Small intestine (tissue), 7 donors: ENCODE results near the gene HOATZ. TPM values are rescaled to one million over a fixed set of nuclear protein-coding genes. Genes with fewer than 3 reads are reported as not detected.

Experiments
- DNase-seq, 2 donors: peaks; one replicate each; pipeline versions ENCODE4 v3.0.0 to v3.0.0-alpha.2; 2013
- FAIRE-seq: peaks from 2 replicates; lab custom pipeline; 2012; peaks lifted over from hg19 to GRCh38; lab: Jason Lieb, UNC
- H3K27ac ChIP-seq, 3 donors: one replicate each; pipeline ENCODE4 v1.5.1; 2013; ENCODE audit warnings: low read length in 2 of 3, mild to moderate bottlenecking in 2 of 3, control low read depth in 1 of 3, inconsistent platforms in 1 of 3, low read depth in 1 of 3, moderate library complexity in 1 of 3
- H3K27me3 ChIP-seq, 3 donors: one replicate each; pipeline ENCODE4 v1.6.1; 2013; ENCODE audit warnings: low read length in 3 of 3, inconsistent platforms in 1 of 3; ENCODE audit not compliant: control insufficient read depth in 3 of 3, insufficient read depth in 3 of 3
- H3K36me3 ChIP-seq, 3 donors: one replicate each; pipeline ENCODE4 v1.6.1; 2013; ENCODE audit warnings: low read length in 3 of 3, inconsistent platforms in 1 of 3, low read depth in 1 of 3, mild to moderate bottlenecking in 1 of 3, moderate library complexity in 1 of 3; ENCODE audit not compliant: control insufficient read depth in 3 of 3, insufficient read depth in 2 of 3
- H3K4me1 ChIP-seq, 3 donors: one replicate each; pipeline ENCODE4 v1.6.1; 2013; ENCODE audit warnings: low read length in 2 of 3, inconsistent platforms in 1 of 3, low read depth in 1 of 3, mild to moderate bottlenecking in 1 of 3, moderate library complexity in 1 of 3; ENCODE audit not compliant: control insufficient read depth in 3 of 3, insufficient read depth in 2 of 3
- H3K4me3 ChIP-seq, 3 donors: one replicate each; pipeline ENCODE4 v1.5.1; 2013; ENCODE audit warnings: low read length in 3 of 3, control low read depth in 1 of 3, inconsistent platforms in 1 of 3, low read depth in 1 of 3, mild to moderate bottlenecking in 1 of 3, moderate library complexity in 1 of 3
- H3K9me3 ChIP-seq, 2 donors: one replicate each; pipeline ENCODE4 v1.6.1; 2013; ENCODE audit warnings: low read depth in 1 of 2, low read length in 1 of 2; ENCODE audit not compliant: control insufficient read depth in 2 of 2, insufficient read depth in 1 of 2
- WGBS, 3 donors: extraction: QIAGEN DNeasy Blood & Tissue Kit; methylation state at CpG; one replicate each; pipeline ENCODE4 v1.1.7; 2013; 5-methylcytosine and 5-hydroxymethylcytosine counted together
- polyA plus RNA-seq, 4 donors: library from polyadenylated mRNA; stranded (reverse) in 3 of 4; unstranded in 1 of 4; fragments of 200-250 nt in 3 of 4; fragments of 120-200 nt in 1 of 4; gene quantifications; one replicate each; pipeline versions ENCODE4 v1.2.1 to v1.2.3, GENCODE V29; 2013
- donor health status: healthy with polysubstance abuse.
- donor health status: control.
- donor health status: control.
- donor health status: Bipolar disorder and iron deficiency.
- donor health status: healthy.

The HOATZ gene
- polyA plus RNA-seq, 4 donors = 0.03 TPM; not detected in 3

DNA sequence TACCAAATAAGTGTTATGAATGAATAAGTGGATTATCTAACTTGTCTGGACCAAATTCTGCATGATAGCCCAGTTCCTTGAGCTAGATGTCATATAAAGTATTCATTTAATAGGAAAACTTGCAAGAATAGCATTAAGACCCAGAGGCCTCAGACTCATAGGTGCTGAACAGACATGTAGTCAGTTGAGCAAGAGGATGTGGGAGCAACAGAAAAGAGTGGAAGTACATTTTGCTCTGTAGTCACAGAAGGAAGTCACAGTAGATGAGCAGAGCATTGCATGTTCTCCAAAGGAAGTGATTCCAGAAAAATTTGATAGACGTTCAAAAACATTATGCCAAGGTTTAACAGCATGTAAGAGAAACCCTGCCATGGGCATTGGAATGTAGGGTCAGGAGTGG lies 9.5 kb downstream of the HOATZ start:
- H3K27me3 ChIP-seq = peaks cover 0 to 5% (median 0%) of the 10 kb centered on the region in 3 donors
- FAIRE-seq (no peak), DNase-seq (no peak)
- no peaks in the 10 kb centered on the region for H3K36me3 ChIP-seq
- H3K4me3 ChIP-seq = no peak overlapping the region
- no peaks in the 10 kb centered on the region for H3K4me1 ChIP-seq
- WGBS, 3 donors = 65 to 77% (median 74%) methylated on average over 1 of the region's 1 CpG
- H3K9me3 ChIP-seq = no peaks in the 10 kb centered on the region
- H3K27ac ChIP-seq = no peak overlapping the region

DNA sequence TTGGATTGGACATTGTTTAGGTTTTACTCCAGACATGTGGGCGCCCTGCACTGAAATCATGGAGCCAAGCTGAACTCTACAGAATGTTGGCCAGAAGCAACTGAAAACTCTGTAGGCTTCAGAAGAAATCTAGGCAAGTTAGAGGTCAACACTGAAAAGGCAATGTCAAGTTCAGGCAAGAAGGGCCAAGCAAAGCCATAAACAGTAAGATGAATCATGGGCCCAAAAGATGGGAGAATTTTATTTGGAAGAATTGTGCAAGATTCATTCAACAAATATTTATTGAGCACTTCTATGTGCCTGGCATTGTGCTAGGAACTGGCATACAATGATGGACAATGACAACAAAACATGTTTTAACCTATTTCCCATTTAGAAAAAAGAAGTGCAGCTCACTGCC lies 10.9 kb downstream of the HOATZ start:
- FAIRE-seq = no peak
- H3K9me3 ChIP-seq = no peaks in the 10 kb centered on the region
- DNase-seq = no peak
- H3K27me3 ChIP-seq = peaks cover 0 to 5% (median 0%) of the 10 kb centered on the region in 3 donors
- H3K4me1 ChIP-seq = no peaks in the 10 kb centered on the region
- no peak overlapping the region for H3K27ac ChIP-seq
- H3K36me3 ChIP-seq = no peaks in the 10 kb centered on the region
- H3K4me3 ChIP-seq = no peak overlapping the region
- 95 to 97% (median 97%) methylated on average over 1 of the region's 1 CpG for WGBS, 3 donors

DNA sequence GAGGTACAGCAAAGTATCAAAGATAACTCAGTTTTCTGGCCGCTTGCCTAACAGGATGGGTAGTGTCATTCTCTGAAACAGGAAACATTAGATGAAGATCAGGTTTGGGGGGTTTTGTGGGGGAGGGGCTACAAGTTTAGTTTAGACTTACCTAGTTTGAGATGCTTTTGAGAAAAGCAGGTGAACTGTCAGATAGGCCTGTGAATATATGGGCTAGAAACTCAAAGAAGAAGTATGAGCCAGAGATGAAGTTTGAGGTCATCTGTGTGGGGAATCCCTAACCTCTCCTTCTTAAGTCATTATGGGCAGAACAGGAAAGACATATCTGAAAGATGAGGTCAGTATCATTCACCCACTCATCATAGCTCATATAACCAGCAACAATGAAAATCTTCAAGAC lies 11.9 kb downstream of the HOATZ start:
- DNase-seq (no peak), FAIRE-seq (no peak)
- H3K27me3 ChIP-seq = peaks cover 0 to 5% (median 0%) of the 10 kb centered on the region in 3 donors
- no peaks in the 10 kb centered on the region for H3K36me3 ChIP-seq
- no peak overlapping the region for H3K4me3 ChIP-seq
- WGBS, 3 donors = 82 to 85% (median 83%) methylated on average over 1 of the region's 1 CpG
- no peaks in the 10 kb centered on the region for H3K9me3 ChIP-seq
- H3K27ac ChIP-seq = no peak overlapping the region
- no peaks in the 10 kb centered on the region for H3K4me1 ChIP-seq

DNA sequence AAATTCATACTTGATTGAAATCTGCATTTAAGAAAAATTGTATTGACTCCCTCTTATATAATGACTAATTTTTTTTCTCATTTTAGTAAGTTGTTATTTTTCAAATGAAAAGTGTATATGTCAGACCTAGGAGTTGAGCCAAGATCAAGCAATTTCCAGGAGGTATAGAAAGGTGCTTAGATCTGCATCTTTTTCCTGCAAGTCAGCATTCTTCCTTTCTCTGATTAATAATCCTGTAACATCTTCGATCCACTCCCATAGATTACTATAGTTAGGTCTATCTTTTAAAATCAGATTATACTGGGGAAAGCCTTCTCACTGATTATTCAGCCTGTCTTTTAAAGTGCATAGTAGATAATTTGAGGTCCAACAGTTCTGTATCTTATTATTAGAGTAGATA lies 12.7 kb downstream of the HOATZ start:
- Histone ChIP-seq H3K4me3 (no peak overlapping the region), H3K27ac (no peak overlapping the region), H3K36me3 (no peaks in the 10 kb centered on the region), H3K4me1 (no peaks in the 10 kb centered on the region), H3K27me3 (peaks cover 0 to 8% (median 0%) of the 10 kb centered on the region in 3 donors), H3K9me3 (no peaks in the 10 kb centered on the region)
- FAIRE-seq (no peak), DNase-seq (no peak)
- 91 to 97% (median 93%) methylated on average over 1 of the region's 1 CpG for WGBS, 3 donors

DNA sequence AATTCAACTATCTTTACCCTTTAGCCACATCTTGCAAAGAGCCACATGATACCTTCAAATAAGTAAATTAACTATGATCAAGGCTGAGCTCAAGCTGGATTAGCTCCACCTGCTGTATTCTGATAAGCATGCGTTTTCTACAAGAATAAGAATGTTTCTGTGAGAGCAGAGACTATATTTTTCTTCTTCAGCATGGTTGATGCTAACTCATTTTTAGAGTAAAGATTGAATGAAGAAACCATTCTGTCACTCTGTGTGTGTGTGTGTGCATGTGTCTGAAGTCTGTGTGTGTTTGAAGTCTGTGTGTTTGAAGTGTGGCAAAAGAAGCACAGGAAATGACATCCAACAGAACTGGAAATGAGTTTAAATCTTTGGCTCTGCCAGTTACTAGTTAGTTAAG lies 14.0 kb downstream of the HOATZ start:
- no peaks in the 10 kb centered on the region for H3K4me1 ChIP-seq
- no peak for FAIRE-seq
- DNase-seq = no peak
- H3K36me3 ChIP-seq = no peaks in the 10 kb centered on the region
- WGBS, 3 donors = 8 to 43% (median 18%) methylated on average over 1 of the region's 1 CpG
- no peak overlapping the region for H3K27ac ChIP-seq
- H3K27me3 ChIP-seq = peaks cover 0 to 8% (median 0%) of the 10 kb centered on the region in 3 donors
- H3K9me3 ChIP-seq = no peaks in the 10 kb centered on the region
- H3K4me3 ChIP-seq = no peak overlapping the region

DNA sequence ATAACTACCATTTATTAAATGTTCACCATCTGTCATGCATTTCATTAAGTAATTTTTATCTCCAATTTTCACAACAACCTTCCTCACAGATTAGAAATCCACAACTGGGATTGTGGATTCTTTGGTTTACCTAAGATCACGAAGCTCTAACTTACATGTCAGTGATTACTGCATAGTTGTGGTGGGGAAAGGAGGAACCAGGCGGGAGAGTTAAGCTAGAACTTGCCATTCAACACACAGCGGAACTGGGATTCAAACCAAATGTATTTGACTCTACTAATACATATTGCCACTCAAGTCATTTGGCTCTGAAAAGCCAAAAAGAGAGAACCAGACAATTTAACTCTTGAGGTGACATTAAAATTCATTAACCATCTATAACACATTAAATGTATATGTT lies 15.5 kb downstream of the HOATZ start:
- H3K4me1 ChIP-seq = no peaks in the 10 kb centered on the region

DNA sequence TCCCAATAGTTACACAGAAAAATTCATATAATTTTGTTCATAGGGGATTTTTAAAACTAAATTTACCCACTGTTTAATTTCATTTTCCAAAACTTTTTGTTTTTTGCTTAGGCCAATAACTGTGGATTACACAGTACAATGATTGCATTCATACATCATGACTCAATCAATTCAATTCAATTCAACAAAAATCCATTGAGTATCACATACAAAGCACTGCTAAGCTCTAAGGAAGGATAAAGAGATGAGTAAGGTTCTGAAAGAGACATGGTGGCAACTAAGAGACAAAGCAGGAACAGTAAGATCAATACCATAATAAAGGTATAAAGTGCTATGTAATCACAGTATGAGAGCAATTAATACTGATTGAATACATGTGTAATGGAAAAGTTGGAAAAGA lies 16.6 kb downstream of the HOATZ start:
- H3K4me3 ChIP-seq = no peak overlapping the region
- FAIRE-seq (no peak), DNase-seq (no peak)
- H3K27ac ChIP-seq = no peak overlapping the region
- no peaks in the 10 kb centered on the region for H3K4me1 ChIP-seq
- no peaks in the 10 kb centered on the region for H3K9me3 ChIP-seq
- H3K36me3 ChIP-seq = no peaks in the 10 kb centered on the region
- H3K27me3 ChIP-seq = peaks cover 0 to 4% (median 0%) of the 10 kb centered on the region in 3 donors

More for the DNA sequence above, 15.5 kb downstream of the HOATZ start:
- Histone ChIP-seq H3K27ac (no peak overlapping the region), H3K36me3 (no peaks in the 10 kb centered on the region), H3K27me3 (peaks cover 0 to 4% (median 0%) of the 10 kb centered on the region in 3 donors), H3K9me3 (no peaks in the 10 kb centered on the region), H3K4me3 (no peak overlapping the region)
- FAIRE-seq = no peak
- 71 to 77% (median 76%) methylated on average over 3 of the region's 3 CpGs for WGBS, 3 donors
- no peak for DNase-seq

DNA sequence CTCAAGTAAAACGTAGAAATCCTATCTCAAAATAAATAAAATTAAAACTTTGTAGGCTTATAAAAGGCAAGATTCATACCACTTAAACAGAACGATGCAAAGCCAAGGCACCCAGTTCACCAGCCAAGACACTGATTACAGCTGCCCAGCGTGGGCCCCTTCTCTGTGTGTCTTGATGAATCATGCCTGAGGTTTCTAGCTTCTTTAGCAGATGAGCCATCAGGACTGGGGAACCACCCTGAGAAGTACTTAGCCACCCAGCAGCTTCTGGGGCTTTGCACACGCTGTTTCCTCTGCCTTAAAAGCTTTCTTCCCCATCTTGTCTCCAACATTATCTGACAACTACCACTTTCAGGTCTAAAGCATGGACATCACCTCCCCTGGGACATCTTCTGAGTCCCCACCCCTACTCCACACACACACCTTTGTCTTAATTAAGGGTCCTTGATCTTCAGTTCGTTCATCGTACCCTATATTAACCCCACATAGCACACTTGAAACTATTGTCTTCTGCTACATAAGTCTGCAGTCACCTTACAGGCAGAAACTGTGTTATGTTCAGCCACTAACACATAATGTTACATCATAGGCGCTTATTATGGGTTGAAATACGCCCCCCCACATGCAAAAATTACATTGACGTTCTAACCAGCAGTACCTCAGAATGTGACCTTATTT lies 17.2 kb downstream of the HOATZ start:
- WGBS, 3 donors = 66 to 68% (median 67%) methylated on average over 9 of the region's 9 CpGs
- FAIRE-seq = no peak
- H3K27ac ChIP-seq = no peak overlapping the region
- H3K27me3 ChIP-seq = peaks cover 0 to 4% (median 0%) of the 10 kb centered on the region in 3 donors
- H3K9me3 ChIP-seq = no peaks in the 10 kb centered on the region
- H3K36me3 ChIP-seq = no peaks in the 10 kb centered on the region
- no peaks in the 10 kb centered on the region for H3K4me1 ChIP-seq
- DNase-seq = no peak
- H3K4me3 ChIP-seq = no peak overlapping the region

DNA sequence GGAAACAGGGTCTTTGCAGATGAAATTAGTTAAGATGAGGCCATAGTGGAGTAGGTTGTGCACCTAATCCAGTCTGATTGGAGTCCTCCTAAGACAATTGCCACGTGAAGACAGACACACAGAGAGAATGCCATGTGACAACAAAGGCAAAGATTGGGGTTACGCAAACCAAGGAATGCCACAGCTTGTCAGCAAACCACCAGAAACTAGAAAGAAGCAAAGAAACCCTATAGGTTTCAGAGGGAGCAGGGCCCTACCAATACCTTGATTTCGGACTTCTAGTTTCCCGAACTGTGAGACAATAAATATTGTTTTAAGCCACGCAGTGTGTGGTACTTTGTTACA lies 17.8 kb downstream of the HOATZ start:
- no peak for DNase-seq
- Histone ChIP-seq H3K4me3 (no peak overlapping the region), H3K27ac (no peak overlapping the region), H3K4me1 (no peaks in the 10 kb centered on the region), H3K27me3 (peaks cover 0 to 6% (median 0%) of the 10 kb centered on the region in 3 donors), H3K36me3 (no peaks in the 10 kb centered on the region), H3K9me3 (no peaks in the 10 kb centered on the region)
- WGBS, 3 donors = 72 to 82% (median 79%) methylated on average over 5 of the region's 5 CpGs
- no peak for FAIRE-seq
